Right lobe of liver (tissue), 4 donors: ENCODE data around the gene MTIF3.
"Not testable (repeated sequence)": the region's sequence is repeated elsewhere in the genome, so short reads cannot be mapped to it uniquely, and the experiment has no call there.

Experiments used
- POLR2A ChIP-seq: fragments of 450-650 bp; IDR thresholded peaks from one replicate; pipeline ENCODE4 v1.6.1; 2017; ENCODE audit warnings: antibody characterized with exemption, mild to moderate bottlenecking
- TF ChIP-seq, protein P1 (sequence below), 4 donors: fragments of 200-600 bp in 3 of 4; fragments of 450-650 bp in 1 of 4; IDR thresholded peaks; one replicate each; pipeline versions ENCODE4 v1.5.1 to v1.8.0; 2016 to 2022; ENCODE audit warnings: antibody characterized with exemption in 4 of 4, mild to moderate bottlenecking in 2 of 4
- donor health status: DM: no; HTN: no; CAD: no.
- donor health status: DM: no; HTN: no; CAD: no.
- donor health status: DM: no; HTN: yes; CAD: no.

DNA sequence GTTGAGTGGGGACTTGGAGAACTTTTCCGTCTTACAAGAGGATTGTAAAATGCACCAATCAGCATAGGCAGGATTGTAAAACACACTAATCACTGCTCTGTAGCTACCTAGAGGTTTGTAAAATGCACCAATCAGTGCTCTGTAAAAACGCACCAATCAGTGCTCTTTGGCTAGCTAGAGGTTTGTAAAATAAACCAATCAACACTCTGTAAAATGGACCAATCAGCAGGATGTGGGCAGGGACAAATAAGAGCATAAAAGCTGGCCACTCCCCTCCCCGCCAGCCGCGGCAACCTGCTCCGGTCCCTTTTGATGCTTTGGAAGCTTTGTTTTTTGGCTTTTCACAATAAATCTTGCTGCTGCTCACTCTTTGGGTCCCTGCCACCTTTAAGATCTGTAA lies 50.0 kb downstream of the MTIF3 start:
- TF ChIP-seq, protein P1, sequence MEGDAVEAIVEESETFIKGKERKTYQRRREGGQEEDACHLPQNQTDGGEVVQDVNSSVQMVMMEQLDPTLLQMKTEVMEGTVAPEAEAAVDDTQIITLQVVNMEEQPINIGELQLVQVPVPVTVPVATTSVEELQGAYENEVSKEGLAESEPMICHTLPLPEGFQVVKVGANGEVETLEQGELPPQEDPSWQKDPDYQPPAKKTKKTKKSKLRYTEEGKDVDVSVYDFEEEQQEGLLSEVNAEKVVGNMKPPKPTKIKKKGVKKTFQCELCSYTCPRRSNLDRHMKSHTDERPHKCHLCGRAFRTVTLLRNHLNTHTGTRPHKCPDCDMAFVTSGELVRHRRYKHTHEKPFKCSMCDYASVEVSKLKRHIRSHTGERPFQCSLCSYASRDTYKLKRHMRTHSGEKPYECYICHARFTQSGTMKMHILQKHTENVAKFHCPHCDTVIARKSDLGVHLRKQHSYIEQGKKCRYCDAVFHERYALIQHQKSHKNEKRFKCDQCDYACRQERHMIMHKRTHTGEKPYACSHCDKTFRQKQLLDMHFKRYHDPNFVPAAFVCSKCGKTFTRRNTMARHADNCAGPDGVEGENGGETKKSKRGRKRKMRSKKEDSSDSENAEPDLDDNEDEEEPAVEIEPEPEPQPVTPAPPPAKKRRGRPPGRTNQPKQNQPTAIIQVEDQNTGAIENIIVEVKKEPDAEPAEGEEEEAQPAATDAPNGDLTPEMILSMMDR (IDR thresholded peaks at IDR 0.05): not testable (repeated sequence)
- TF ChIP-seq POLR2A: not testable (repeated sequence)
